A673 (cell line): Measurements from ENCODE around the gene INPP4B.

Experiments used
- EZH2 ChIP-seq: fragments of 200-600 bp; sonication (generic); IDR thresholded peaks from 2 replicates; pipeline ENCODE4 v1.6.1; 2017; ENCODE audit warnings: borderline replicate concordance, low read depth, mild to moderate bottlenecking, mixed read lengths, antibody characterized with exemption, low read length; ENCODE audit not compliant: poor library complexity, severe bottlenecking
- TF ChIP-seq, protein P1 (sequence below): fragments of 300-800, 200-600 bp; sonication (generic); conservative IDR thresholded peaks from 2 replicates; pipeline ENCODE4 v1.5.1; 2017; ENCODE audit warnings: low read depth, mild to moderate bottlenecking, antibody characterized with exemption, low read length, moderate library complexity, mixed read lengths

DNA sequence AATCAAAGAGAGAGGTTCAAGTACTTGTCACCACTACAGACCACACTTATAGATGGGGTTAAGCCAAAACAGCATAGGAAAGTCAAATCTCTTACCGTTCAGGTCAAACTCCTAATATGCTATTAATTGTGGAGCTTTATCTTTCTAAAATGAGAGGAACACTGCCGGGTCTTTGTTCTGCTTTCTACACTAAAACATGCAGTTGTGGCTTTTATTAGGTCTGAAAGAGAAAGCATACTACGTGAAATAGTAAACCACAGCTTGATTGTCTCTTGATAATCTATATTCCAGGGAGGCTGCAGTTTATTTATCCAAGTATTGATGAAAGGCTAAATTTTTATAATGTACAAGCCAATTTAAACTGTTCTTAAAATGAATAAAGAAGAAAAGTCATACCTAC is 12.3 kb upstream of the INPP4B start:
- TF ChIP-seq, protein P1, sequence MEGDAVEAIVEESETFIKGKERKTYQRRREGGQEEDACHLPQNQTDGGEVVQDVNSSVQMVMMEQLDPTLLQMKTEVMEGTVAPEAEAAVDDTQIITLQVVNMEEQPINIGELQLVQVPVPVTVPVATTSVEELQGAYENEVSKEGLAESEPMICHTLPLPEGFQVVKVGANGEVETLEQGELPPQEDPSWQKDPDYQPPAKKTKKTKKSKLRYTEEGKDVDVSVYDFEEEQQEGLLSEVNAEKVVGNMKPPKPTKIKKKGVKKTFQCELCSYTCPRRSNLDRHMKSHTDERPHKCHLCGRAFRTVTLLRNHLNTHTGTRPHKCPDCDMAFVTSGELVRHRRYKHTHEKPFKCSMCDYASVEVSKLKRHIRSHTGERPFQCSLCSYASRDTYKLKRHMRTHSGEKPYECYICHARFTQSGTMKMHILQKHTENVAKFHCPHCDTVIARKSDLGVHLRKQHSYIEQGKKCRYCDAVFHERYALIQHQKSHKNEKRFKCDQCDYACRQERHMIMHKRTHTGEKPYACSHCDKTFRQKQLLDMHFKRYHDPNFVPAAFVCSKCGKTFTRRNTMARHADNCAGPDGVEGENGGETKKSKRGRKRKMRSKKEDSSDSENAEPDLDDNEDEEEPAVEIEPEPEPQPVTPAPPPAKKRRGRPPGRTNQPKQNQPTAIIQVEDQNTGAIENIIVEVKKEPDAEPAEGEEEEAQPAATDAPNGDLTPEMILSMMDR, result no peak
- no peak for TF ChIP-seq EZH2
